Activated CD4-positive, alpha-beta T cell treated with anti-CD3 and anti-CD28 coated beads, Interleukin-2, amount 50 U/mL, for 24 hours (primary cell): ENCODE results near the gene CLEC18A.
"Not testable (repeated sequence)": the region's sequence is repeated elsewhere in the genome, so short reads cannot be mapped to it uniquely, and the experiment has no call there.

Experiments used
- DNase-seq, 2 donors: peaks; one replicate each; pipeline ENCODE4 v3.0.0-alpha.2; 2020; ENCODE audit warnings: low read depth in 1 of 2, low spot score in 1 of 2

CLEC18A gene

GRCh38 chr16:69951672-69952031, 518 bp downstream of the CLEC18A start:
- DNase-seq = not testable (repeated sequence)

- not testable (repeated sequence) for DNase-seq
Observed at GRCh38 chr16:69952116-69952515, 982 bp downstream of the CLEC18A start.

GRCh38 chr16:69952572-69953355, 1.6 kb downstream of the CLEC18A start:
- not testable (repeated sequence) for DNase-seq

GRCh38 chr16:69954241-69954640, 3.1 kb downstream of the CLEC18A start:
- DNase-seq = not testable (repeated sequence)

- not testable (repeated sequence) for DNase-seq
Observed at GRCh38 chr16:69963312-69963711, 12.2 kb downstream of the CLEC18A start.

GRCh38 chr16:69964960-69965660, 14.0 kb downstream of the CLEC18A start:
- DNase-seq = not testable (repeated sequence)

- not testable (repeated sequence) for DNase-seq
Observed at GRCh38 chr16:69965661-69966054, 14.5 kb downstream of the CLEC18A start.

- not testable (repeated sequence) for DNase-seq
Observed at GRCh38 chr16:69967688-69968087, 16.6 kb downstream of the CLEC18A start.

GRCh38 chr16:69968125-69968524, 17.0 kb downstream of the CLEC18A start:
- not testable (repeated sequence) for DNase-seq

- DNase-seq = not testable (repeated sequence)
Observed at GRCh38 chr16:69969657-69970056, 18.5 kb downstream of the CLEC18A start.

- DNase-seq = not testable (repeated sequence)
Observed at GRCh38 chr16:69972120-69972519, 21.0 kb downstream of the CLEC18A start.

GRCh38 chr16:69972935-69973334, 21.8 kb downstream of the CLEC18A start:
- DNase-seq = not testable (repeated sequence)

- not testable (repeated sequence) for DNase-seq
Observed at GRCh38 chr16:69985196-69985595, 34.1 kb downstream of the CLEC18A start.

GRCh38 chr16:69997956-69998355, 46.8 kb downstream of the CLEC18A start:
- DNase-seq = not testable (repeated sequence)

GRCh38 chr16:69999801-70000200, 48.7 kb downstream of the CLEC18A start:
- DNase-seq = not testable (repeated sequence)

GRCh38 chr16:70003511-70003910, 52.4 kb downstream of the CLEC18A start:
- not testable (repeated sequence) for DNase-seq

- DNase-seq = not testable (repeated sequence)
Observed at GRCh38 chr16:70008604-70009003, 57.5 kb downstream of the CLEC18A start.

GRCh38 chr16:70010615-70011014, 59.5 kb downstream of the CLEC18A start:
- DNase-seq = not testable (repeated sequence)

- not testable (repeated sequence) for DNase-seq
Observed at GRCh38 chr16:70011120-70011519, 60.0 kb downstream of the CLEC18A start.

- DNase-seq = not testable (repeated sequence)
Observed at GRCh38 chr16:70012354-70012753, 61.2 kb downstream of the CLEC18A start.

- not testable (repeated sequence) for DNase-seq
Observed at GRCh38 chr16:70012951-70013350, 61.8 kb downstream of the CLEC18A start.
